ENCODE measurements around the gene FDPS.

DNA sequence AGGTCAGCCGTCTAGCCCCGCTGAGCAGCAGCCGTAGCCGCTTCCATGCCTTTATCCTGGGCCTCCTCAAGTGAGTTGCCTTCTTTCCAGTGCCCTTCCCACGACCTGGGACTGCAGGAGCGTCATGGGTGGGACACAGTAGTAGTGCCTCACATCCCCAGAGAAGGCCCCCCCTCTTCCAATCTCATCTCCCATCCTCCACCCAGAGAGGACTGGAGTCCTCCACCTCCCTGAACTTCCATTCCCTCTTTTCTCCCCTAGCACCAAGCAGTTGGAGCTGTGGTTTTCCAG lies 16.9 kb downstream of the FDPS start:
- TF ChIP-seq, protein P1, sequence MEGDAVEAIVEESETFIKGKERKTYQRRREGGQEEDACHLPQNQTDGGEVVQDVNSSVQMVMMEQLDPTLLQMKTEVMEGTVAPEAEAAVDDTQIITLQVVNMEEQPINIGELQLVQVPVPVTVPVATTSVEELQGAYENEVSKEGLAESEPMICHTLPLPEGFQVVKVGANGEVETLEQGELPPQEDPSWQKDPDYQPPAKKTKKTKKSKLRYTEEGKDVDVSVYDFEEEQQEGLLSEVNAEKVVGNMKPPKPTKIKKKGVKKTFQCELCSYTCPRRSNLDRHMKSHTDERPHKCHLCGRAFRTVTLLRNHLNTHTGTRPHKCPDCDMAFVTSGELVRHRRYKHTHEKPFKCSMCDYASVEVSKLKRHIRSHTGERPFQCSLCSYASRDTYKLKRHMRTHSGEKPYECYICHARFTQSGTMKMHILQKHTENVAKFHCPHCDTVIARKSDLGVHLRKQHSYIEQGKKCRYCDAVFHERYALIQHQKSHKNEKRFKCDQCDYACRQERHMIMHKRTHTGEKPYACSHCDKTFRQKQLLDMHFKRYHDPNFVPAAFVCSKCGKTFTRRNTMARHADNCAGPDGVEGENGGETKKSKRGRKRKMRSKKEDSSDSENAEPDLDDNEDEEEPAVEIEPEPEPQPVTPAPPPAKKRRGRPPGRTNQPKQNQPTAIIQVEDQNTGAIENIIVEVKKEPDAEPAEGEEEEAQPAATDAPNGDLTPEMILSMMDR (IDR thresholded peaks at IDR 0.05), result no peak
- TF ChIP-seq EP300 (IDR thresholded peaks at IDR 0.05), result no peak
